Measurements from ENCODE around the gene POMGNT1.

DNA sequence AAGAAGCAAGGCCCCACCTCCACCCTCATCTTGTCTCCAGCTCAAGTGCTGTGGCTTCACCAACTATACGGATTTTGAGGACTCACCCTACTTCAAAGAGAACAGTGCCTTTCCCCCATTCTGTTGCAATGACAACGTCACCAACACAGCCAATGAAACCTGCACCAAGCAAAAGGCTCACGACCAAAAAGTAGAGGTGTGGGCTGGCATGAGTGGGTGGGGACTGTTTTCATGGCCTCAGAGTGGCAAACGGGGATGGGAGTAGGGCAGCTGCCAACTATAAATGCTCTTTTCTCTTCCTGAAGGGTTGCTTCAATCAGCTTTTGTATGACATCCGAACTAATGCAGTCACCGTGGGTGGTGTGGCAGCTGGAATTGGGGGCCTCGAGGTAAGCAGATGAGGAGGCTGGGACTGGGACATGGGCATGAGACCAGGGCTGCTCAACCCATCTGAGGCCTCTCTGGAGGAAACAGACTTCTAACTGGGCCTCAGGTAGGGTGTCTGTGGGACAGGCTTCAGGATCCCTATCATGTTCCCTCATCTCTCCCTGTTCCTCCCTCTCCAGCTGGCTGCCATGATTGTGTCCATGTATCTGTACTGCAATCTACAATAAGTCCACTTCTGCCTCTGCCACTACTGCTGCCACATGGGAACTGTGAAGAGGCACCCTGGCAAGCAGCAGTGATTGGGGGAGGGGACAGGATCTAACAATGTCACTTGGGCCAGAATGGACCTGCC is 13.1 kb downstream of the POMGNT1 start:
- TF ChIP-seq, protein P1, sequence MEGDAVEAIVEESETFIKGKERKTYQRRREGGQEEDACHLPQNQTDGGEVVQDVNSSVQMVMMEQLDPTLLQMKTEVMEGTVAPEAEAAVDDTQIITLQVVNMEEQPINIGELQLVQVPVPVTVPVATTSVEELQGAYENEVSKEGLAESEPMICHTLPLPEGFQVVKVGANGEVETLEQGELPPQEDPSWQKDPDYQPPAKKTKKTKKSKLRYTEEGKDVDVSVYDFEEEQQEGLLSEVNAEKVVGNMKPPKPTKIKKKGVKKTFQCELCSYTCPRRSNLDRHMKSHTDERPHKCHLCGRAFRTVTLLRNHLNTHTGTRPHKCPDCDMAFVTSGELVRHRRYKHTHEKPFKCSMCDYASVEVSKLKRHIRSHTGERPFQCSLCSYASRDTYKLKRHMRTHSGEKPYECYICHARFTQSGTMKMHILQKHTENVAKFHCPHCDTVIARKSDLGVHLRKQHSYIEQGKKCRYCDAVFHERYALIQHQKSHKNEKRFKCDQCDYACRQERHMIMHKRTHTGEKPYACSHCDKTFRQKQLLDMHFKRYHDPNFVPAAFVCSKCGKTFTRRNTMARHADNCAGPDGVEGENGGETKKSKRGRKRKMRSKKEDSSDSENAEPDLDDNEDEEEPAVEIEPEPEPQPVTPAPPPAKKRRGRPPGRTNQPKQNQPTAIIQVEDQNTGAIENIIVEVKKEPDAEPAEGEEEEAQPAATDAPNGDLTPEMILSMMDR (IDR thresholded peaks at IDR 0.05): no peak
- no peak for TF ChIP-seq ZC3H11A (IDR thresholded peaks at IDR 0.05)
- no peak for TF ChIP-seq PHF8 (IDR thresholded peaks at IDR 0.05; ENCODE audit: borderline replicate concordance, low read depth)
- TF ChIP-seq TFCP2L1 (CRISPR knock-in tag; IDR thresholded peaks at IDR 0.05): no peak
- no peak for TF ChIP-seq POLR2A (IDR thresholded peaks at IDR 0.05; ENCODE audit: low read length)
- TF ChIP-seq, protein P2, sequence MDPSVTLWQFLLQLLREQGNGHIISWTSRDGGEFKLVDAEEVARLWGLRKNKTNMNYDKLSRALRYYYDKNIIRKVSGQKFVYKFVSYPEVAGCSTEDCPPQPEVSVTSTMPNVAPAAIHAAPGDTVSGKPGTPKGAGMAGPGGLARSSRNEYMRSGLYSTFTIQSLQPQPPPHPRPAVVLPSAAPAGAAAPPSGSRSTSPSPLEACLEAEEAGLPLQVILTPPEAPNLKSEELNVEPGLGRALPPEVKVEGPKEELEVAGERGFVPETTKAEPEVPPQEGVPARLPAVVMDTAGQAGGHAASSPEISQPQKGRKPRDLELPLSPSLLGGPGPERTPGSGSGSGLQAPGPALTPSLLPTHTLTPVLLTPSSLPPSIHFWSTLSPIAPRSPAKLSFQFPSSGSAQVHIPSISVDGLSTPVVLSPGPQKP (IDR thresholded peaks at IDR 0.05; ENCODE audit: low read depth, low read length): no peak
- TF ChIP-seq MAFK (IDR thresholded peaks at IDR 0.05; ENCODE audit: partially characterized antibody): no peak
- TF ChIP-seq, protein P3, sequence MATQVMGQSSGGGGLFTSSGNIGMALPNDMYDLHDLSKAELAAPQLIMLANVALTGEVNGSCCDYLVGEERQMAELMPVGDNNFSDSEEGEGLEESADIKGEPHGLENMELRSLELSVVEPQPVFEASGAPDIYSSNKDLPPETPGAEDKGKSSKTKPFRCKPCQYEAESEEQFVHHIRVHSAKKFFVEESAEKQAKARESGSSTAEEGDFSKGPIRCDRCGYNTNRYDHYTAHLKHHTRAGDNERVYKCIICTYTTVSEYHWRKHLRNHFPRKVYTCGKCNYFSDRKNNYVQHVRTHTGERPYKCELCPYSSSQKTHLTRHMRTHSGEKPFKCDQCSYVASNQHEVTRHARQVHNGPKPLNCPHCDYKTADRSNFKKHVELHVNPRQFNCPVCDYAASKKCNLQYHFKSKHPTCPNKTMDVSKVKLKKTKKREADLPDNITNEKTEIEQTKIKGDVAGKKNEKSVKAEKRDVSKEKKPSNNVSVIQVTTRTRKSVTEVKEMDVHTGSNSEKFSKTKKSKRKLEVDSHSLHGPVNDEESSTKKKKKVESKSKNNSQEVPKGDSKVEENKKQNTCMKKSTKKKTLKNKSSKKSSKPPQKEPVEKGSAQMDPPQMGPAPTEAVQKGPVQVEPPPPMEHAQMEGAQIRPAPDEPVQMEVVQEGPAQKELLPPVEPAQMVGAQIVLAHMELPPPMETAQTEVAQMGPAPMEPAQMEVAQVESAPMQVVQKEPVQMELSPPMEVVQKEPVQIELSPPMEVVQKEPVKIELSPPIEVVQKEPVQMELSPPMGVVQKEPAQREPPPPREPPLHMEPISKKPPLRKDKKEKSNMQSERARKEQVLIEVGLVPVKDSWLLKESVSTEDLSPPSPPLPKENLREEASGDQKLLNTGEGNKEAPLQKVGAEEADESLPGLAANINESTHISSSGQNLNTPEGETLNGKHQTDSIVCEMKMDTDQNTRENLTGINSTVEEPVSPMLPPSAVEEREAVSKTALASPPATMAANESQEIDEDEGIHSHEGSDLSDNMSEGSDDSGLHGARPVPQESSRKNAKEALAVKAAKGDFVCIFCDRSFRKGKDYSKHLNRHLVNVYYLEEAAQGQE (IDR thresholded peaks at IDR 0.05): no peak
- TF ChIP-seq EP300 (IDR thresholded peaks at IDR 0.05): no peak
- TF ChIP-seq JUN (IDR thresholded peaks at IDR 0.05): no peak
- no peak for TF ChIP-seq RAD21 (conservative IDR thresholded peaks at IDR 0.05 in 1 of 2, IDR thresholded peaks at IDR 0.05 in 1 of 2)
